Activated naive CD8-positive, alpha-beta T cell treated with anti-CD3 and anti-CD28 coated beads, Interleukin-2, amount 50 U/mL, for 24 hours (primary cell): Measurements from ENCODE around the gene CCDC148.
"Not testable (repeated sequence)": the region's sequence is repeated elsewhere in the genome, so short reads cannot be mapped to it uniquely, and the experiment has no call there.

Source experiments
- ATAC-seq: fragments of 150-1000 bp; cut with Tn5 transposase; one replicate; pipeline ENCODE4 v1.10.0; 2021
- DNase-seq: peaks from one replicate; pipeline ENCODE4 v3.0.0; 2021
- H3K27ac Mint-ChIP-seq: one replicate; pipeline ENCODE4 v1.8.0; 2021; ENCODE audit warnings: mild to moderate bottlenecking, mixed read lengths
- H3K27me3 Mint-ChIP-seq: one replicate; pipeline ENCODE4 v1.8.0; 2021; ENCODE audit warnings: mixed read lengths
- H3K36me3 Mint-ChIP-seq: one replicate; pipeline ENCODE4 v1.8.0; 2021; ENCODE audit warnings: low read depth, mixed read lengths
- H3K4me1 Mint-ChIP-seq: one replicate; pipeline ENCODE4 v1.8.0; 2021; ENCODE audit warnings: mixed read lengths
- H3K4me3 Mint-ChIP-seq: one replicate; pipeline ENCODE4 v1.8.0; 2021; ENCODE audit warnings: mild to moderate bottlenecking, moderate library complexity, mixed read lengths
- H3K9me3 Mint-ChIP-seq: one replicate; pipeline ENCODE4 v1.8.0; 2021; ENCODE audit warnings: mixed read lengths

The CCDC148 gene

DNA sequence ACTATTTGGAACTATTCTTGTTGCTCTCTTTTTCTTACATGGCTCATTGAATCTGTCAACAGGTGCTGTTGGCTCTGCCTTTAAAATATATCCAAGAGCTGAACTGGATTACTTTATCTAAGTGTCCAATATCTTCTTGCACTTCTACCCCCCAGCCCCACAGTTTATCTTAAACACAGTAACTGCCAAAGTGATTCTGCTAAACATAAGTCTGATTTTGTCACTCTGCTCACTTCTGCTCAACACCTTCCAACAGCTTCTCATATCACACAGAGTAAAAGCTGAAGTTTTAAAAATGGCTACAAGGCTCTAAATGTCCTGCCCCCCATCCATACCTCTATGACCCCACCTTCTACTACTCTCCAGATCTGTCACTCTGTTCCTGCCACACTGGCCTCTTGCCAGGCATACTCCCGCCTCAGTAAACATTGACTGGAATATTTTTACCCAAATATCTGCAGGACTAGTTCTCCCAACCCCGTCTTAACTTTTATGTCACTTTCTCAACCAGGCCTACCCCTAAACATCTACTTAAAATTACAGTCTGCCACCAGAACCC lies 130.7 kb downstream of the CCDC148 start:
- H3K27me3 Mint-ChIP-seq = no peaks in the 10 kb centered on the region
- H3K4me1 Mint-ChIP-seq = no peaks in the 10 kb centered on the region
- no peak overlapping the region for H3K27ac Mint-ChIP-seq
- peaks cover 5% of the 10 kb centered on the region for H3K9me3 Mint-ChIP-seq
- no peak overlapping the region for H3K4me3 Mint-ChIP-seq
- H3K36me3 Mint-ChIP-seq = no peaks in the 10 kb centered on the region
- DNase-seq (no peak), ATAC-seq (no peak)

DNA sequence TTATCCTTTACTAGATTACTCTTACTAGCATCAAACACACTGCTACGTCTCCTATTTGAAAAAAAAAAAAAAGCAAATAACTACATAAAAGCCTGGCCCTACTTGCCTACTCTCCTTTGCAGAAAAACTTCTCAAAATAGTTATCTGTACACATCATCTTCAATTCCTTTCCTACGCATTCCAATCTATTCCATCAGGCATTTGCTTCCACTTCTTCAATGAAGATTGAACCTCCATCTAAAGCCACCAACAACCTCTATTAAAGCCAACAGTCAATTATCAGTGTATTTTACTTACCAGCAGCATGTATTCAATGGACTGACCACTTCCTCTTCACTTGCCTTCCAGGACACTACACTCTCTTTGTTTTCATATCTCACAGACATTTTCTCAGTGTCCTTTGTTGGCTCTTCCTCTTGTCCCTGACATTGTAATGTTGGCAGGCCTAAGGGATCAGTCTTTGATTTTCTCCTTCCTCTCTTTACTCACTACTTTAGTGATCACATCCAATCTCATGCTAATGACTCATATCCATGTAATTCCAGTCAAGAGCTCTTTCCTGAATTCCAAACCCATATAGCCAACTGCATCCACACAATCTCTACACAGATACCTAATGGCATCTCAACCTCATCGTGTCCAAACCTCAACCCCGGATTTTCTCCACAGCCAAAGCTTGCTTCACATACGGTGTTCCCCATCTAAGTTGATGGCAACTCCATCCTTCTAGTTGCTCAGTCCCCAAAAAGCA lies 131.3 kb downstream of the CCDC148 start:
- H3K4me1 Mint-ChIP-seq = no peaks in the 10 kb centered on the region
- no peak overlapping the region for H3K27ac Mint-ChIP-seq
- H3K27me3 Mint-ChIP-seq = no peaks in the 10 kb centered on the region
- no peak overlapping the region for H3K4me3 Mint-ChIP-seq
- ATAC-seq (no peak), DNase-seq (no peak)
- no peaks in the 10 kb centered on the region for H3K36me3 Mint-ChIP-seq
- H3K9me3 Mint-ChIP-seq = peaks cover 5% of the 10 kb centered on the region

DNA sequence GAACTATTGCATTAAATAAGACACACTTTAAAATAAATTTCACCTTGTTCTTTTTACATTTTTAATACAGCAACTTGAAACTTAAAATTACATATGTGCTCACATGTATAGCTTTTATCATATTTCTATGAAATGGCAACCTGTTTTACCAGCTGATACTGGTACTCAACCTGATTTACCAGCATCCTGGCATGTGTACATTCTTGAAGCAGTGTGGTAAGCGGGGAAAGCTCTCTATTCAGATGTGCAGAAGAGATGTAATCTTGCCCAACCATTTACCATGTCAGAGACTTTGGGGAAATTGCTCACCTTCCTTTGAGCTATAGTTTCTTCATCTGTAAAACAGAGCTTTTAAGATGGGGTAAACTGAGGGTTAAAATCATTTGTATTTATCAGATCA lies 133.2 kb downstream of the CCDC148 start:
- DNase-seq = no peak
- H3K4me3 Mint-ChIP-seq = no peak overlapping the region
- no peak overlapping the region for H3K27ac Mint-ChIP-seq
- ATAC-seq = no peak
- no peaks in the 10 kb centered on the region for H3K27me3 Mint-ChIP-seq
- peaks cover 5% of the 10 kb centered on the region for H3K9me3 Mint-ChIP-seq
- H3K36me3 Mint-ChIP-seq = no peaks in the 10 kb centered on the region
- H3K4me1 Mint-ChIP-seq = no peaks in the 10 kb centered on the region

DNA sequence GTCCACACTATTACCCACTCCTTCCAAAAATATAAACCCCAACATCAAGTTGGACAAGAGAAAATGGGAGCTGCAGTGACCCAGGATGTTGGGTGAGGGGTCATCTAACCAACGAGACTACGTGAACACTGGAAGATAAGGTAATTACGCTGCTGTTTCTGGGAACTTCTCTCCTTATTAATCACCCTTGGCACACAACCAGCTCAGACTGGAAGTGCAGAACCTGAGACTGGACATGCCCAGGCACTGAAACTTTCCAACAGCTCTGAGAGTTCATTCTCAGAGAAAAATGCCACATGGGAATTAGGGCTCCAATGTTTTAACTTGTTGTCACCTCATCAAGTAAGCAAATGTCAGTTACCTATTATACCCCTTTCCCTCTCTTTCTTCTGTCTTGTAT lies 135.3 kb downstream of the CCDC148 start:
- Mint-ChIP-seq H3K27me3 (peaks cover 3% of the 10 kb centered on the region), H3K4me3 (no peak overlapping the region), H3K27ac (no peak overlapping the region), H3K4me1 (no peaks in the 10 kb centered on the region), H3K9me3 (no peaks in the 10 kb centered on the region), H3K36me3 (no peaks in the 10 kb centered on the region)
- DNase-seq (no peak), ATAC-seq (no peak)

DNA sequence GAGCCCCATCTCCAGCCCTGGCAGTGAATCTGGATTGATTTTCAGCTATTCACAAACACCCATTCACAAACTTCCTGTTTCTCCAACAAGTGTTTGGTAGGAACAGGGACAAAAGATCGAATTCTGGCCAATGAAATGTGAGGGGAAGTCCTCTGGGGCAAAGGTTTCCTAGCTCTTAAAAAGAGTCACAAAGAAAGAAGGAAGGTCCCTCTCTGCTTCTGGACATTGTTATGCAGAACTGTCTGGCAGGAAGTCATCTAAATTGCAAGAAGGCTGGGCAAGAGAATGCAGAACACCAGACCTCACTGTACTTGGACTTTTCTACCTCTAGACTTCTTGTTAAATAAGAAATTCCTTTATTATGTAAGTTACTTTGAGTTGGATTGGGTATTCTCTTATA lies 137.3 kb downstream of the CCDC148 start:
- Mint-ChIP-seq H3K27ac (no peak overlapping the region), H3K4me3 (no peak overlapping the region), H3K36me3 (no peaks in the 10 kb centered on the region), H3K27me3 (peaks cover 3% of the 10 kb centered on the region), H3K4me1 (peaks cover 3% of the 10 kb centered on the region), H3K9me3 (no peaks in the 10 kb centered on the region)
- DNase-seq (no peak), ATAC-seq (no peak)

DNA sequence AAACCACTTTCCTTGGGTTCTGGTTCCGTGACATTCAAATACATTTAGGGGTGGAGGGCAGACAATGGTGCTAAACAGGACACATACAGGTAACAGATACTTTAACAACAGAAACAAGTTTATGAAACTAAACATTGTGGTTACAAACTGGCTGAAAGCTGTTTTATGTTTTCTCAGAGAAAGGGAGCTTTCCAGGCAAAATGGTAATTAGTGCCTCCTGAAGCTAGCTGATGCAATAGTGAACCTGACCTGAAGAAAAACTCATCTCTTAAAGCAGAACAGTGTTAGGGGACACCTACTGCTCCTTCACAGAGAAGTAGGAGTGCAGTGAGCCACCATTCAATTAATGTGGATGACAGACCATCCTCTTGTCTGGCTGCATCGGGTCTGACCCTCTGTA lies 138.9 kb downstream of the CCDC148 start:
- Mint-ChIP-seq H3K4me3 (no peak overlapping the region), H3K27me3 (peaks cover 3% of the 10 kb centered on the region), H3K9me3 (no peaks in the 10 kb centered on the region), H3K4me1 (peaks cover 3% of the 10 kb centered on the region), H3K36me3 (no peaks in the 10 kb centered on the region), H3K27ac (no peak overlapping the region)
- DNase-seq = no peak
- no peak for ATAC-seq

DNA sequence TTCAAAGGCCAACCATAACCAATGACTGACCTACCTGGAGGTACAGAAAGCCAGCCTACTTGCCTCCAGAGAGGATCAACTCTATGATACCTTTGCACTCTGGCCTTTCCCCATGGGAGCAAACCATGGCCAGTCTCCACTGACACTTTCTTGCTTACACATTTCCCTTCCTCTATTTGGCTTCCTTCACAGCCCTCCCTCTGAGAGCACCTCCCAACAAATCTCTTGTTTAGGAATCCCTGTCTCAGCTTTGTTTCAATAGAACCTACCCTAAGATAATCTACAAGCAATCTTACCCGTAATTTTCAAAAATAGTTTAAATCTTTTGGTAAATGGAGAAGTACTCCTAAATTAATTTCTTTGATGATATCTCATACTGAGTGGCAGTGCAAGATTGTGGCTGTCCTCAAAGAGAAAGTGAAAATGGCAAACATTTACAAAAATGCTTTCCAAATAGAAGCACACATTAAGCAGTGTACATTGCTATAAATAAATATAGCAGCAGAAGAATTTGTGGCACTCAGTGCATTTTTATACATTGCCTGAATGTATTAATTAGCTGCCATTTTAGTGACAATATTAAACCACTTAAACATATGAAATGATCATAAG lies 140.6 kb downstream of the CCDC148 start:
- Mint-ChIP-seq H3K27ac (no peak overlapping the region), H3K36me3 (no peaks in the 10 kb centered on the region), H3K27me3 (peaks cover 3% of the 10 kb centered on the region), H3K4me3 (no peak overlapping the region), H3K9me3 (no peaks in the 10 kb centered on the region), H3K4me1 (peaks cover 3% of the 10 kb centered on the region)
- ATAC-seq (no peak), DNase-seq (no peak)

DNA sequence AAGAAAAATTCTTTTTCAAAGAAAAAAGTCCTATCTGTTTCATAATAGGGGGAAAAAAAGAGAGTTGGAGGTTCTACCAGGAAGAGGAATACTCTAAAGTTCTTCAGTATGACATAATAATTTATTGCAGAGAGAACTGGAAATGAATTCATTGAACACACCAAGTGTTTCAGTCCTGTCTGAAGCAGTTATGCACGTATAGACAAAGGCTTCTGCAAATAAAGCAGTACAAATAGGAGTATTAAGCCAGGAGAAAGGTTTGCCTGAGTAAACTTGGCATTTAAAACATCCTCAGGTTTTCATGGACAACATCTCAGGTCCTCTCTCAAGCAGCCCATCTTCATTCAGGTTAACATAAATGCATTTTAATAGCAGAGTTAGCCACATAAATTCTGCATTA lies 141.6 kb downstream of the CCDC148 start:
- Mint-ChIP-seq H3K4me1 (peaks cover 3% of the 10 kb centered on the region), H3K36me3 (no peaks in the 10 kb centered on the region), H3K27ac (no peak overlapping the region), H3K27me3 (peaks cover 3% of the 10 kb centered on the region), H3K4me3 (no peak overlapping the region), H3K9me3 (no peaks in the 10 kb centered on the region)
- DNase-seq (no peak), ATAC-seq (no peak)

DNA sequence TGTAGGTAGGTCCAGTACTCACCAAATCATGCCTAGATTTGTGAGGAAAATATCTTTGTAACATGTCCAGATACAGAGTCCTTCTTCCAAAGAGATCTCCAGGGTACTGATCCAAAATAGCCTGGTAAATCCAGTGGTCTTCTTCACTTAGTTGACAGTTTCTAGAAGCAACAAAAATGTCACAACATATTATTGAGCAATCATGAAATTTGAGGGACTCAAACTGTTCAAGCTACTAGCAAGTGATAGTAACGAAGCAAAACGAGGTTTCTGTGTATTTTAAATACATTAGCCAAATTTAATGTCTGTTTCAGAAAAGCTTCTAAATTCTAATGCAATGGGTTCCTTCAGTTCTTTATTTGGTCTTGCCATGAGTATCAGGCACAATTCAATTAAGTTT lies 142.8 kb downstream of the CCDC148 start:
- Mint-ChIP-seq H3K9me3 (no peaks in the 10 kb centered on the region), H3K4me1 (peaks cover 3% of the 10 kb centered on the region), H3K27me3 (peaks cover 3% of the 10 kb centered on the region), H3K4me3 (no peak overlapping the region), H3K27ac (no peak overlapping the region), H3K36me3 (no peaks in the 10 kb centered on the region)
- ATAC-seq (no peak), DNase-seq (no peak)

DNA sequence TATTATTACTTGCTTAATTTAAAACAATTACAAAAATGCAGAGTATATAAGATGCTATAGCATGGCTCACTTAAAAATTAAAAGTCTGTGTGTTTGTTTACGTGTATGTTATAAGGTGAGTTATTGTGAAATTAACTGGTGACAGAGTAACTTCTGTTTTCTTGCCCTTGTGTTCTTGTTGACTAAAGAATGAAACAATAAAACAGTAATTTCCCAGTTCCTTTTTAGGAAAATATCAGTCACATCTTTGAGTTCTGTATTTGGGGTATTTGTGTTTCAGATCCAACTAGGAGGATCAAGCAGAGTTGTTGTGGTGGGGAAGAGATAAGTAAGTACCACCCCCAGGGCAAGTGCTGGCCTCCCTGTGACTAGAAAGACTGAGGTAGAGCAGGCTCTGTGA lies 143.6 kb downstream of the CCDC148 start:
- no peak for ATAC-seq
- Mint-ChIP-seq H3K4me1 (peaks cover 3% of the 10 kb centered on the region), H3K36me3 (no peaks in the 10 kb centered on the region), H3K27ac (no peak overlapping the region), H3K4me3 (no peak overlapping the region), H3K27me3 (peaks cover 3% of the 10 kb centered on the region), H3K9me3 (no peaks in the 10 kb centered on the region)
- DNase-seq = no peak

DNA sequence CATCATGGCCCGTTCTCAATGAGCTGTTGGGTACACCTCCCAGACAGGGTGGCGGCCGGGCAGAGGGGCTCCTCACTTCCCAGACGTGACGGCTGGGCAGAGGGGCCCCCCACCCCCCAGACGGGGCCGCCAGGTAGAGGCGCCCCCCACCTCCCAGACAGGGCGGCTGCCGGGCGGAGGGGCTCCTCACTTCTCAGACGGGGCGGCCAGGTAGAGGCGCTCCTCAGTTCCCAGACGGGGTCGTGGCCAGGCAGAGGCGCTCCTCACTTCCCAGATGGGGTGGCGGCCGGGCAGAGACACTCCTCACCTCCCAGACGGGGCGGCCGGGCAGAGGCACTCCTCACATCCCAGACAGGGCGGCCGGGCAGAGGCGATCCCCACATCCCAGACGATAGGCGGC lies 146.1 kb downstream of the CCDC148 start:
- not testable (repeated sequence) for H3K27ac Mint-ChIP-seq, DNase-seq, ATAC-seq, H3K4me3 Mint-ChIP-seq, H3K36me3 Mint-ChIP-seq, H3K27me3 Mint-ChIP-seq, H3K4me1 Mint-ChIP-seq, H3K9me3 Mint-ChIP-seq

DNA sequence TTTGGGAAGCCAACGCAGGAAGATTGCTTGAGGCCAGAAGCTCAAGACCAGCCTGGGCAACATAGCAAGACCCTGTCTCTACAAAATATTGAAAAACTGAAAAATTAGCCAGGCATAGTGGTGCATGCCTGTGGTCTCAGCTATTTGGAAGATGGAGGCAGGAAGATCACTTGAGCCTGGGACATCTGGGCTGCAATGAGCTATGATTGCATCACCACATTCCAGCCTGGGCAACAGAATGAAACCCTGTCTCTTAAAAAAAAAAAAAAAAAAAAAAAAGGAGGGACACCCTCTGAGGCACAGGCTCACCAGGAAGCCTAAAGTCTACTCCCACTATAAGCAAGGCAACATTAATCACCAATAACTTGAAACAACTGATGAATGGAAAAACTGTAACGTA lies 151.1 kb downstream of the CCDC148 start:
- DNase-seq = no peak
- no peaks in the 10 kb centered on the region for H3K4me1 Mint-ChIP-seq

DNA sequence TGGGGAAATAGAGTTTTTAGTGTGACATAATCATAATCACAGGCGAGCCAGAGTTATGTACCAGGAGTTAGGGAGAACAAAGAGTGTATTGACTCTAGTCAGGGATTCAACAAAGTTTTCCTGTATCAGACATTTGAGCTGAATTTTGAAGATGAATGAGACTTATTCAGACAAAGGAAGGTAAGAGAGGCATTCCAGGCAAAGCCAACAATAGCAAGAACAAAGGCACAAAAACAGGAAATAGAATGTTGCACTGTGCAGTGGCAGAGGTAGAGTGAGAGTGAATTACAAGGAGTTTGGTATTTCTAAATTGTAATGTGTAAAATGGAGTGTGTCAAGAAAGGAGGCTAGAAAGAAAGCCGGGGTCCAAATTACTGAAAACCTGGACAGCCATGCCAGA lies 156.2 kb downstream of the CCDC148 start:
- peaks cover 2% of the 10 kb centered on the region for H3K27me3 Mint-ChIP-seq
- DNase-seq = no peak
- no peaks in the 10 kb centered on the region for H3K36me3 Mint-ChIP-seq
- no peak for ATAC-seq
- H3K4me1 Mint-ChIP-seq = no peaks in the 10 kb centered on the region
- peaks cover 6% of the 10 kb centered on the region for H3K9me3 Mint-ChIP-seq
- H3K4me3 Mint-ChIP-seq = no peak overlapping the region
- no peak overlapping the region for H3K27ac Mint-ChIP-seq

More for the DNA sequence above, 151.1 kb downstream of the CCDC148 start:
- Mint-ChIP-seq H3K27ac (no peak overlapping the region), H3K36me3 (no peaks in the 10 kb centered on the region), H3K4me3 (no peak overlapping the region), H3K9me3 (peaks cover 5% of the 10 kb centered on the region), H3K27me3 (peaks cover 2% of the 10 kb centered on the region)
- no peak for ATAC-seq

DNA sequence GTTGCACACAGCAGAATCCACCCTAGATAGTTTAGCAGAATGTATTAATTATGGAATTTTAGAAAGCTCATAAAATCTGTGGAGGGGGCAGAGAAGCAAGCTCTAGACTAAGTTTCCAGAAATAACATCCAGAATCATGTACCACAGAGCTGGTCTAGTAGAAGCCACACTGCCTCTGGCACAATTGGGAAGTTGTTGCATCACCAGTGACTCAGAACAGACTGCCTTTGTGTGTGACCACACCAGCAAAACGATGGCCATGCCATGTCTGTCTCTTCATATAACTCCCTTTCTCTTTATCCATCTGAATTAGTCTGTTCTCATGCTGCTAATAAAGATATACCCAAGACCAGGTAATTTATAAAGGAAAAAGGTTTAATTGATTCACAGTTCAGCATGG lies 158.9 kb downstream of the CCDC148 start:
- Mint-ChIP-seq H3K27me3 (no peaks in the 10 kb centered on the region), H3K36me3 (no peaks in the 10 kb centered on the region), H3K9me3 (peaks cover 6% of the 10 kb centered on the region), H3K27ac (no peak overlapping the region), H3K4me1 (no peaks in the 10 kb centered on the region), H3K4me3 (no peak overlapping the region)
- DNase-seq = no peak
- no peak for ATAC-seq

DNA sequence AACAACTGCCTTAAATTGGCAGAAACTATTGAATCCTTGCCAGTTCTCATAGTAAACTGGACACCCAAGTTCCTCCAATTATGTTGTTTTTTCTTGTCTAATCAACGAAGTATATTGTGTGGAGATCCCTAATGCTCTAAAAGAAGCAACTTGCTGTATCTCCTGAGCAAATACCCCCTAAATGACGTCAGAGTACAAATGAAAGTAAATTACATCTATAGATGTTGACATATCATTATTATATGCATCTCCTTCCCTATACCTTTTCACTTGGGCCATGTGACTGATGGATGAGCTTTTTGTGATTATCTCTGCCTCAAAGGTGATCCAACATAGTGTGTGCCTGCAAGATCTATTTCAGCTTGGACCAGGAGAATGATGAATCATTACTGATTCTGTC lies 159.4 kb downstream of the CCDC148 start:
- Mint-ChIP-seq H3K27ac (no peak overlapping the region), H3K36me3 (no peaks in the 10 kb centered on the region), H3K4me3 (no peak overlapping the region), H3K27me3 (no peaks in the 10 kb centered on the region), H3K4me1 (no peaks in the 10 kb centered on the region), H3K9me3 (peaks cover 6% of the 10 kb centered on the region)
- DNase-seq = no peak
- no peak for ATAC-seq
